Muscle of arm (tissue), 14 donors: Measurements from ENCODE around the gene TXNDC8. TPM values are rescaled to one million over a fixed set of nuclear protein-coding genes. Genes with fewer than 3 reads are reported as not detected.
"Not testable (repeated sequence)": the region's sequence is repeated elsewhere in the genome, so short reads cannot be mapped to it uniquely, and the experiment has no call there.

ENCODE experiments used
- DNase-seq: peaks from one replicate; pipeline ENCODE4 v3.0.0-alpha.2; 2013
- long read RNA-seq, 11 donors: transcript quantifications; one replicate each; lab custom pipeline, GENCODE V29; 2026
- polyA plus RNA-seq, 12 donors: library from polyadenylated mRNA; unstranded; fragments of 120-200 nt; gene quantifications; one replicate each; pipeline ENCODE4 v1.2.1, GENCODE V29; 2013; ENCODE audit not compliant: insufficient read length in 12 of 12

The TXNDC8 gene
- polyA plus RNA-seq, result not detected
- long read RNA-seq, donor 1, result 0 reads
- long read RNA-seq, donor 2, result 0 reads
- long read RNA-seq, donor 3, result 0 reads
- long read RNA-seq, donor 4, result 0 reads
- long read RNA-seq, donor 5, result 0 reads
- long read RNA-seq, donor 6, result 0 reads
- long read RNA-seq, donor 7, result 0 reads
- long read RNA-seq, donor 8, result 0 reads
- long read RNA-seq, donor 9, result 0 reads
- long read RNA-seq, donor 10, result 0 reads
- long read RNA-seq, donor 11, result 0 reads

DNA sequence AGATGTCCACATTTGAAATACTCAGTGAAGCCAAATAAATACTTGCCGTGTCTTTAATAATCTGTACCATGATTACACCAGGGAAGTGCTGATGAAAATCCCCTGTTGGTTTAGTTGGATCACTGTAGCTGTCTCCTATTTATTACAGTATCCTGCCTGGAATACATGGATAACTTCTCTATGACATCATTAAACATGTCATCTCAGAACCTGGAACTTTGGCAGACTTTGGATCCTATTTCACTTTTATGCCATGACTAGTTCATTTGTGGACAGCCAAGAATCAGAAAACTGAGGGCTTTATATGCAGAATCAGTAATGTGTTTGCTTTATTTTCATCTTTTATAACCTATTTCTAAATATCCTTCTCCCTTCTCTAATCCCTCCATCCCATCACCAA is at the start of gene TXNDC8:
TXNDC8 (minus strand) TSS at position 137 of the 400 bp plus-strand sequence.
- no peak for DNase-seq

DNA sequence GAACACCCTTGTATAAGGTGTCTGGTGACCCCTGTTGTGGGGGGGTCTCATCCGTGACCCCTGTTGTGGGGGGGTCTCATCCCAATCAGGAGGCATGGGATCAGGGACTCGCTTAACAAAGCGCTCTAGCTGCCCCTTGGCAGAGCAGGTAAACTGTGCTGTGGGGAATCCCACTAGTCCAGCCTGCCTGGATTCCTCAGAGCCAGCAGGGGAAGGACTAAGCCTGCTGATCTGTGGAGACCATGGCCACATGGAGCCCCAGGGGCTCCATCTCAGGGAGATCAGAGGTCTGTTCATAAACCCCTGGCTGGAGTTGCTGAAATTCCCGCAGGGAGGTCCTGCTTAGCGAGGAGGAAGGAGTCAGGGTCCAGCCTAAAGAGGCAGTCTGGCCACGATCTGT is 45.8 kb upstream of the TXNDC8 start:
- no peak for DNase-seq

DNA sequence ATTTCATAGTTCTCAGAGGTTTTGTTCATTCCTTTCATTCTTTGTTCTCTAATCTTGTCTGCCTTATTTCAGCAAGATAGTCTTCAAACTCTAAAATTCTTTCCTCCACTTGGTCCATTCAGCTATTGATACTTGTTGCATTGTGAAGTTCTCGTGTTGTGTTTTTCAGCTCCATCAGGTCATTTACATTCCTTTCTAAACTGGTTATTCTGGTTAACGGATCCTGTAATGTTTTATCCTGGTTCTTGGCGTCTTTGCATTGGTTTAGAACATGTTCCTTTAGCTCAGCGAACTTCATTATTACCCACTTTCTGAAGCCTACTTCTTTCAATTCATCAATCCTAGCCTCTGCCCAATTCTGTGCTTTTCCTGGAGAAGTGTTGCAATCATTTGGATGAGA is 45.1 kb upstream of the TXNDC8 start:
- no peak for DNase-seq

DNA sequence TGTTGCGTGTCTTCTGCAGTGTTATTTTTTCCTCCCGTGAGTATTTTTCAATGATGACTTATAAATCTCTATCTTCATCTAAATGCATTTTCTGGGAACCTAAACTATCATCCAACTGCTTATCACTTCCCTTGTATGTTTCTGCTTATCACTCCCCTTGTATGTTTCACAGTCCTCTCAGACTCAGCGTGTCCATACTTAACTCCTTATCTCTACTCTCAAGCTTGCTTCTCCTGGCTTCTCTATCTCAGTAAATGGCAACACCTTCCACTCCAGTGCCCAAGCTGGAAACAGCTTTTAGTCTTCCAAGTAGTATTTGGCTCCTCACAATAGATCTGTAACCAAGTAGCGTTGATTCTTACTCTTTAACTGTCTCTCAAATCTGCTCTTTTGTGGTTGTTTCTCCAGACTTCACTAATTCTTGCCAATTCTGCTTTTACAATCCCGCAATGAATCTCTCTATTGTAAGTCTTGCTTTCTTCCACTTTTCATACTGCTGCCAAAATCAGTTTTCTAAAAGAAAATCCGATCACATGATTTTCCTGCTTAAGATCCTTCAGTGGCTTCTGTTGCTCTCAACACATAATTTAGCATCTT is 33.8 kb upstream of the TXNDC8 start:
- DNase-seq, result no peak

DNA sequence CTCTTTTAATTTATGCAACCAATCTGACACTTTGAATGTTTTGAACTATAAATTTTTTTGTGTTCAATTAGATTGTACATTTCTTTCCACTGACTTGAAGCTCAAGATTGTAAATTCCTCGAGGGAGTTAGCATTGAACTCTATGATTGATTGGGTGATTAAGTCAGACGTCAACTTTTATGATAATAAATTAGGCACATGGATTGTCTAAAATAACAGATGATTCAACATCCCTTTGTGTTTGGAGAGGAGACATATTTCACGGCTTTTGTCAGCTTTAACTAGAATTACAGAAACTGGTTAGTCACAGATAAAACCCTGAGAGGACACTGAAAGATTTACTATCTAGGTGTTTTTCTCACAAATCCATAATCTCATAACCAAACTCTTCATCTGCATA is 32.7 kb upstream of the TXNDC8 start:
- no peak for DNase-seq

DNA sequence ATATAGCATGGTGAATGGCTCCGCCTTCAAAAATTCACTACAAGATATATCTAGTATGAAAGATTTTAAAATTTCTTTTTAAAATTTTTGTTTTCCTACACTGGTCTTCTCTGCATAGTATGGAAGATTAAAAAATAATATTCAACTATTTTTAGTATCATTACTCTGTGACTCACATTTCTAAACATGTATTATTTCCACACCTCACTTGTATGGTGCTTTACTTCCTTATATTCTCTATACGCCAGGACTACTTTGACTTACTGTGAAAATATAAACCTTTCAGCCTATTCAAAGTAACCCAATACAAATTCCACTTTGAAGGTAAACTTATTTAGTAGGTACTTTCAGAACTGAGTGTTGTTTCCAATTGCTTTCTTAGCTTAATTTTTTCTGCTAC is 26.8 kb upstream of the TXNDC8 start:
- no peak for DNase-seq

DNA sequence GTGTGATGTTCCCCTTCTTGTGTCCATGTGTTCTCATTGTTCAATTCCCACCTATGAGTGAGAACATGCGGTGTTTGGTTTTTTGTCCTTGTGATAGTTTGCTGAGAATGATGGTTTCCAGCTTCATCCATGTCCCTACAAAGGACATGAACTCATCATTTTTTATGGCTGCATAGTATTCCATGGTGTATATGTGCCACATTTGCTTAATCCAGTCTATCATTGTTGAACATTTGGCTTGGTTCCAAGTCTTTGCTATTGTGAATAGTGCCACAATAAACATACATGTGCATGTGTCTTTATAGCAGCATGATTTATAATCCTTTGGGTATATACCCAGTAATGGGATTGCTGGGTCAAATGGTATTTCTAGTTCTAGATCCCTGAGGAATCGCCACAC is 21.3 kb upstream of the TXNDC8 start:
- not testable (repeated sequence) for DNase-seq

DNA sequence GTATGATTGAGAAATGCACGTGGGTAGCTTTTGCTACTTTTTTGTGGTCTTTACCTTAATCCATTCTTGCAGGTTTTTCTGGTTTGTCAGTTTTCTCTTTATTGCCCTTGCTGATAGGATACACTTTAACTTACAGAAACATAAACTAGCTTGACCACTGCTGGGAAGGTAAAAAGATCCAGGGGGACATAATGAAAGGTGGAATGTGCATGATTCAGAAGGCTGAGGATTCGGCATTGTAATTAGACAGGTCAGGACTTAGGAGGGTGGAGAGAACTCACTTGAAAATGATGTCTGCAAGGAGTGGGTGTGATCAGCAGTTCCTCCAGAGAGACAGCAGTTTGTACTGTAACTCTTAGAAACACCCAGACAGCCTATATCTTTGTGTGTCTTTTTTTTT is 19.8 kb upstream of the TXNDC8 start:
- no peak for DNase-seq

DNA sequence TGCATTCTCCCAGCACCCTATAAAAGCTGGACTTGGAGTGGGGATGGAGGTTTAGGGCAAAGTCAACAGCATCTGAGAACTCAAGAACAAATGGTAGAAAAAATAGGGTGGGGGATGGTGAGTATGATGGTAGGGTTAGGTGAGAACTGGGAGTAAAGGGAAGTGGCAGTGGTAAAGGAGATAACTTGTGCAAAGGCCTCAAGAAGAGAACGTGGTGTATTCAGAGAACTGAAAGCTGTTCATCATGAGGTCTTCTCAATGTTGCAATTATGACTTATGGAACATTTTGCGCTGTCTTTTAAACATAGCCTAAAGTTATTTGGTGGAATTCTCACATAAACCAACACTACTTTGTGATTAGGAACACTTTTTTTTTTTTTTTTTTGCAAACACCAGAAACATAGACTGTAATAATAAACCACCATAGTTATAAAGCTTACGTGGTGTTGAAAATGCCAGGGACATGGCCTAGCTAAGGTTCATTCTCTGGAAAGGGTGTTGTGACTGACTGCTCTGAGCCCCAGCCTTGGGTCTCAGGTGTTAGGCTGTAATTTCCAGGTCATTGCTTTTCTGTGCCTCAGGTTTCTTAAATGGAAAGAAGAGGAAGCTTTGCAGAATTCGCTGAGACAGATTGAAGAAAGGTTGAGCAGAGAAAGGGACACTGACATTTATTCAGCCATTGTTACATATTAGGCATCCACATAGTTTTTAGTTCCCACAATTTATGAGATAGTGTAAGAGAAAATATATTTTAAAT is 19.2 kb upstream of the TXNDC8 start:
- no peak for DNase-seq

DNA sequence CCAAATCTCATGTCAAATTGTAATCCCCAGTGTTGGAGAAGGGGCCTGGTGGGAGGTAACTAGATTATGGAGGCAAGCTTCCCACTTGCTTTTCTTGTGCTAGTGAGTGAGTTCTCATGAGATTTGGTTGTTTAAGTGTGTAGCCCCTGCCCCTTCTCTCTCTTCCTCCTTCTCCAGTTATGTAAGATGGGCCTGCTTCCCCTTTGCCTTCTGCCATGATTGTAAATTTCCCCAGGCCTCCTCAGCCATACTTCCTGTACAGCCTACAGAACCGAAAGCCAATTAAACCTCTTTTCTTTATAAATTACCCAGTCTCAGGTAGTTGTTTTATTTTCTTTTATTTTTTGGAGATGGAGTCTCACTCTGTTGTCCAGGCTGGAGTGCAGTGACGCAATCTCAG is 18.2 kb upstream of the TXNDC8 start:
- DNase-seq, result no peak

DNA sequence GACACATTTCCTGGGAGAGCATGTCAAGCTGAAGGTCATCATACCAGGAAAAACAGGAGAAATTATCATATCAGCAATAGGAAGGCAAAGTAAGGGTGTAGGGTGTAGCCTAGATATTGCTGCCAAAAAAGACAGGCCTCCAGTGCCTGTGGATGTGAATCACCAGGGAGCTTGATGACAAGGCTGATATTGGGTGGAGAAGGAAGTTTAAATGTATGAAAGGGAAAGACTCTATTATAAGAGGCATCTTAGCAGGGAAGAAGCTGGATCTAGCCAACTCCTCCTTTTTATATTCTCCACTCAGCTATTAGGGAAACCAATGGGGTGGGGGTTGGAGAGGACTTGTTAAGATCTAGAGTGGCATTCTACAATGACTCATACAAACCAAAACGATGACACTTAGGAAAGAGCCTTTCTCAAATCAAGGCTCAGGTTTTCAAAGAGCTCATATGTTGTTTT is 13.4 kb upstream of the TXNDC8 start:
- no peak for DNase-seq

DNA sequence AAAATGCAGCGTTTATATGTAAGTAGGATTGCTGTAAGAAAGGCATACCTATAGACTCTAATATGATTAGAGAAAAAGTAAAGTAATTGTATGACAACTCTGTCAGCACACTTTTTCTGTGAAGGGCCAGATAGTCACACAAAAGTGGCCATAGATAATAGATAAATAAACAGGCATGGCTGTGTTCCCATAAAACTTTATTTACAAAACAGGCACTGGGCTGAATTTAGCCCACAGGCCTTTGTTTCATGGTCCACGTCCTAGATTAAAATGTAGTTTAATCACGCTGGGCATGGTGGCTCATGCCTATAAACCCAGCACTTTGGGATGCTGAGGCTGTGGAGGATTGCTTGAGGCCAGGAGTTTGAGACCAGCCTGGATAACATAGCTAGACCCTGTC is 8.7 kb upstream of the TXNDC8 start:
- DNase-seq, result no peak

DNA sequence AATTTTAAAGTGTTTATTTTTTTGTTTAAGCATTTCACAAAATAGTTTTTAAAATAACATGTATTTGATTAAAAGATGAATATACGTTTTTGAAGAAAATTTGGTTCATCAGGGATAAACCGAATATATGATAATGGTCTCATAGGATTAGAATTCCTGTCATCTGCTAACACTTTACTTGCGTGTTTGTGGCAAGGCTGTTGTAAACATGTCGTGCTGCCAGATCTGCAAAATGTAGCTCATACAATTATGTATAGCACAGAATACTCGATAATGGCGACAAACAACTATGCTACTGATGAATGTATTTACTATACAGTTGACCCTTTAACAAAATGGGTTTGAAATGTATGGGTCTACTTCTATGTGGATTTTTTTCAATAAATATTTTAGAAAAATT is 7.2 kb upstream of the TXNDC8 start:
- no peak for DNase-seq

DNA sequence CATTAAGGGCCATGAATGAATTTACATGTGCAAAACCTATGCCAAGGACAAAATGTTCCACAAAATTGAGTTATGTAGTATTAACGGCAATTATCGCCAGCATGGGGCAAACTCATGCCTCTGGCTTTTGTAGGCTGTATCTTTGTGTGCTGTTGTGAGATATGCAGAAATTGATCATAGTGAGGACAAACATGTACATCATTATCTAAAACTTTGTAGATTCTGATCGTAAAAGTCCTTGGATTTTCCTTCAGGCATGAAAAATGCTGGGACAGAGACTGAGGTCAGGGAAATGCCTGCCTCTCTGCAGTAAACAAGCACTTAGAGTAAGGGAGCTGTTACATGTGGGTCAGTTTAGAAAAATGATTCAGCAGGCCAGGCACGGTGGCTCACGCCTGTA is 5.9 kb upstream of the TXNDC8 start:
- DNase-seq, result no peak

DNA sequence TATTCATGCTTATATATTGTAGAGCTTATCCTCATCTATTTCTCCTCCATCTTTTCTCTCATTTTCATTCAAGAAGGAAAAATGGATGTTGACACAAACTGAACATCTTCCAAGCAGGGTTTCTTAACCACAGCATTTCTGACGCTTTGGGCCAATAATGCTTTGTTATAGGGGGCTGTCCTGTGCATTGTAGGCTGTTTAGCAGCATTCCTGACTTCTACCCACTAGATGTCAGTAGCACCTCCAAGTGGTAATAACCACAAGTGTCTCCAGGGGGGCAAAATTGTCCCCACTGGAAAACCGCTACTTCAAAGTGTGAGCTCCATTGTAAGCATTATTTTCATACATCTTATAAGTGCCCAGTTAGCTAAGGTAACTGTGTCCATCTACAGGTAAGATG is 2.6 kb upstream of the TXNDC8 start:
- DNase-seq, result no peak

DNA sequence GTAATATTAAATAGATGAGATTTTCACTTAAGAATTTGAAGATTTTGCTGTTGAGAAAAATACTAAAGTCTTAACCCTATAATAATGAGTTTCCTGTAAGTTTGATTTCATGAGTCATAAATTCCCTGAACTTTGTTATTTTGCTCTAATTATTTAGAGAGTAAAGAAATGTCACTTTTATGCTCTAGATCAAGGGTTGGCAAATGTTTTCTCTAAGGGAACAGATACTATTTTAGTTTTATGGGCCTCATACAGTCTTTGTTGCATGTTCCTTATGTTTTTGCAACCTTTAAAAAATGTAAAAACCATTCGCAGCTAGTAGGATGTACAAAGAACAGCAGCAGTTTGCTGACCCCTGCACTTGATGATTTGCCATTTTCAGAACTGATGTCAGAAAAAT is 480 bp upstream of the TXNDC8 start:
- DNase-seq, result no peak

DNA sequence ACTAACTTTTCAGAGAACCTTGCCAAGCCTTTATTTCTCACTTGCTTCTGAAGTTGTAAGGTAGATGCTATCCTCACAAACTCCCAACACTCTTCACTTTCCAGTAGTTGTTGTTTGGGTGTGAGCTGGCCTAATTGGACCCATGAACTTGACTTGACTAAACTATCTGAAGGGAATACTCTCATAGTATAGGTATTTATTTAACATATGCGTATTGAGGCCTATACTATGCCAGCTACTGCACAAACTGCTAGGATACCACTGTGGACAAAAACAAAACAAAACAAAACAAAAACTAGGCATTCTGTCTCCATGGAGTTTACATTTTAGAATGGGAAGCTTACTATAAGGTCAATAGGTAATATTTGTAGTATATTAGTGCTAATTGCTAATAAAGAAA is 1.3 kb downstream of the TXNDC8 start:
- DNase-seq, result no peak

DNA sequence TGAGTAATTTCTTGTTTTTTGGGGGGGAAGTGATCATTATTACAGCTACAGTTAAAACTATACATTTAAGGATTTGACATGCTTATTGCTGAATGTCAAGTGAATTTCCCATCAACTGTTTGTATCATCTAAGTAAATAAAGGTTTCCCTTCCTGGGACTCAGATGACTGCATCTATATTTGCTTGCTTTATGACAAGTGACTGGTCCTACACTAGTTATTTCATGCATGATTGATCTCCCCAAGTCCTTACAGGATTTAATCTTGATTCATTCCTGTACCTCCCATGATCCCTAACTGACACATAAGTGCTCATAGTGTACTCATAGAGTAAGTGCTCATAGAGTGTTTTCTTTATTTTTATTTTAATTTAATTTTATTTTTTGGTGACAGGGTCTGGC is 2.8 kb downstream of the TXNDC8 start:
- DNase-seq, result no peak

DNA sequence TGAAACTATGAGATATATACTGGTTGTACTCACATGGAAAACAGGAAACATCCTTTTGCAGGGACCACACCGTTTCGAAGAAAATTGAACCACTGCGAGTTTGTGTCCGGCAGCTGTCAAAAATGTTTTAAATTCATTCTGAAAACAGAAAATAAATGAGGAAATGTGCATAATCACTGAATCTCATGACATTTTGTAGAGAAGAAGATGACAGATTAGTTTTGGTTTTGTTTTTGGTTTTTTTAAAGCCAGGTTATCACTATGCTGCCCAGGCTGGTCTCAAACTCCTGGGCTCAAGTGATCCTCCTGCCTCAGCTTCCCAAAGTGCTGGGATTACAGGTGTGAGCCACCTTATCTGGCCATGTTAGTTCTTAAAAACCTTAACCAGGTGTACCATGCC is 3.5 kb downstream of the TXNDC8 start:
- no peak for DNase-seq

DNA sequence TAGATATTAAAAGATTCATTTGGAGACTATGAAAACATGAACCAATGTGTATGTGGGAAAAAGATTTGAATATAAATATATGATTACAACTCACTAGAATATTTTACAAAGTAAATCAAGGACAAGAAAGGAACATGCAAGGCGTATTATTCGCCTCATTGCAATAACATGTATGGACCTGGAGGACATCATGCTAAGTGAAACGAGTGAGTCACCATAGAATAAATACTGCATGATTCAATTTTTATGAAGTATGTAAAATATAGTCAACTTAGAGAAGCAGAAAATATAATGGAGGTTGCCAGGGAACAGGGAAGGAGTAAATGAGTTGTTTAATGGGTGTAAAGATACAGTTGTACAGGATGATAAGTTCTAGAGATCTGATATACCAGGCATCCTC is 4.9 kb downstream of the TXNDC8 start:
- DNase-seq, result no peak

DNA sequence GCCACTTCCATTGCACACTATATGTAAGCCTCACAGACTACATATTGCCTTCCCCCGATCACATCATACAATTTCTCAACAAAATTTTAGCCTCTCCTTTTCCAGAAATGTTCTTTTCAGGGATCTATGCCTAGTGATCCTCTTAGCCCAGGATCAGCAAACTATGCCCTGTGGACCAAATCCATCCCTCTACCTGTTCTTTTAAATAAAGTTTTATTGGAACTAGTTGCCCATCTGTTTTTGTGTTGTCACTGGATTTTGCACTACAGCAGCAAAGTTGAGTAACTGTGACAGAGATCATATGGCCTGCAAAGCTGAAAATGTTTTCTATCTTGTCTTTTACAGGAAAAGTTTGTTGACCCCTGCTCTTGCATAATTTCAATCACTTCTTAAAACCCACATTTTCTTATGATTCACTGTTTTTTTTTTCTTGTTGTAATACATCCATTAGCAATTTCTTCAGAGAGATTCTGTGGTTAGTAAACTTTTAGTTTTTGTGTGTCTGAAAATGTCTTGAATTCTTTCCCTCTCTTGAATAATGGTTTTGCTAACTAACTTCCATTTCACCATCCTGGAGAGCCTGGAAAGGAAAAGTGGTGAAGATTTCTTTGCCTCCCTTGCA is 7.1 kb downstream of the TXNDC8 start:
- DNase-seq, result no peak

DNA sequence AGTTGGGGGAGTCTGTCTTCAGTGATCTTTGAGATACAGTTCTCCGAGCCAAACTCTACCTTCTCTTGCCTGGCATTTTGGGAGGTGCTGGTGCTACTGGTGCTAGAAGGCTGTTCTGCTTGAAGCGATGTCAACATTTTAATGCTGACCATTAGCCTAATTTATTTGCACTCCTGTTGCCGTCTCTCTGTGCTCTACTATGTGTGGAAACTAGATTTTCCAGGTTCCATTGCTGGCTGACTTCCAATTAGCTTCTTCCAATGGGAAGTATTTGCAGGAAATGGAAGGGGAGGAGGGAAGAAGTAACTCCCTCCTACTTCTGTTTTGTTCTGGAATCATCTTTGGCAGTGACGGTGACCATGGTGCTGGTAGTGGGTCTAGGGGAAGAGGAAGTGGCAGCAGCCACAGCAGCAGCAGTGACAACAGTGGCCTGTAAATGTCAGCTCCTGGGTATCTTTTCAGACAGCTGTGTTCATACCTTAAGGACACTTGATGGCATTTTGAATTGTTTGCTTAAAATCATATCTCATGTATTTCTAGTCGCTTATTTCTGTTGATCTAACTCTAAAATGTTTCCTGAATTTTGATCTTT is 7.9 kb downstream of the TXNDC8 start:
- no peak for DNase-seq

DNA sequence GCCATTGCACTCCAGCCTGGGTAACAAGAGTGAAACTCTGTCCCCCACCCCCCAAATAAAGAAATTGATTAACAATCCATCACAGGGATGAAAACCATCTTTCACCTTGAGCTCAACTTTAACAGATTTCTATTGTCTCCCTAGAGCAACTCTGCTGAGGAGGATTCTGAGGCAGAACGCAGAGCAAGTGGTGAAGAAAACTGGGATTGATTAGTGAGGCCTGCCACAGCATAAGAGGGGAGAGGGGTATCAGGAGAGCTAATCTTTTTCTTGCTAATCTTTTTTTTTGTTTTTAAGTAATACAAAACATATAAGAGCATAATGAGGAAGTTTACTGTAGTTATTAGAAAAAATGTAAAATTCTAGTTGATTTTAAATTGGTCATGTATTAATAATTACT is 8.9 kb downstream of the TXNDC8 start:
- DNase-seq, result no peak
